Thoracic aorta (tissue), 2 donors: Measurements from ENCODE around the gene LMBR1. TPM values are rescaled to one million over a fixed set of nuclear protein-coding genes. Genes with fewer than 3 reads are reported as not detected.

Experiments
- ATAC-seq: fragments of 150-250 bp; one replicate; pipeline ENCODE4 v1.8.0; 2017; ENCODE audit warnings: low read depth; ENCODE audit not compliant: insufficient number of reproducible peaks, low FRiP score
- DNase-seq: peaks from one replicate; pipeline ENCODE4 v3.0.0-alpha.2; 2020; ENCODE audit warnings: low spot score
- H3K27ac ChIP-seq, 2 donors: fragments of 200-600 bp; sonication (generic); 1 replicate in 1 of 2; 2 replicates in 1 of 2; pipeline ENCODE4 v1.5.1; 2016; ENCODE audit warnings: mild to moderate bottlenecking in 2 of 2, moderate library complexity in 2 of 2
- H3K27me3 ChIP-seq: fragments of 200-600 bp; sonication (generic); replicated peaks from 2 replicates; pipeline ENCODE4 v1.6.0; 2016; ENCODE audit warnings: mild to moderate bottlenecking; ENCODE audit not compliant: insufficient read depth
- H3K36me3 ChIP-seq: fragments of 200-600 bp; sonication (generic); one replicate; pipeline ENCODE4 v1.5.1; 2016
- H3K4me1 ChIP-seq, 2 donors: fragments of 200-600 bp; sonication (generic); 1 replicate in 1 of 2; 2 replicates in 1 of 2; pipeline versions ENCODE4 v1.5.1 to v1.6.0; 2016; ENCODE audit warnings: low read depth in 2 of 2, mild to moderate bottlenecking in 1 of 2; ENCODE audit not compliant: control insufficient read depth in 1 of 2
- H3K4me3 ChIP-seq: fragments of 200-600 bp; sonication (generic); 2 replicates; pipeline ENCODE4 v1.5.1; 2016; ENCODE audit warnings: mild to moderate bottlenecking
- H3K9me3 ChIP-seq: fragments of 200-600 bp; sonication (generic); 2 replicates; pipeline ENCODE4 v1.5.1; 2016
- total RNA-seq, 2 donors: library from RNA; depleted of rRNA; stranded (reverse); fragments of >200 nt; gene quantifications; one replicate each; pipeline versions ENCODE4 v1.1.0 to v1.2.3, GENCODE V29; 2016
- TF ChIP-seq, protein P1 (sequence below): fragments of 200-600 bp; sonication (generic); IDR thresholded peaks from one replicate; pipeline ENCODE4 v1.5.1; 2019; ENCODE audit warnings: antibody characterized with exemption

LMBR1 gene
- total RNA-seq, 2 donors from 2014 or later: 54.3 to 56.6 TPM

DNA sequence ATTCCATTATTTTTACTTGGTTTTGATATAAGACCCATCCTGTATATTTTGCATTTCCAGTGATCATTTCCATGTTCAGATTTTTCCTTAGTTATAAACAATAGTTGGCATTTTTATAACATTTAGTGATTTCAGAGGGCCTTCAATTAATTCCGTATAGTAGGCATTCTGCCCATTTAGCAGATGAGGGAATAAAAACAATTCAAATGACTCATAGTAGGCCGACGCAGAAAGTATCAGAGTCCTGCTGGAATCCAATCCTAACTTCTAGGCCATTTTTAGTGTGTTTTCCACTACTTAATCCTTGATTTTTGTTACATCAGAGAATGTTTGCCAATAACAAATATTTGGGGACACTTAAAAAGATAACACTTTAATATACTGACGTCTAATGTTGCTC lies 237.0 kb downstream of the LMBR1 start:
- TF ChIP-seq, protein P1, sequence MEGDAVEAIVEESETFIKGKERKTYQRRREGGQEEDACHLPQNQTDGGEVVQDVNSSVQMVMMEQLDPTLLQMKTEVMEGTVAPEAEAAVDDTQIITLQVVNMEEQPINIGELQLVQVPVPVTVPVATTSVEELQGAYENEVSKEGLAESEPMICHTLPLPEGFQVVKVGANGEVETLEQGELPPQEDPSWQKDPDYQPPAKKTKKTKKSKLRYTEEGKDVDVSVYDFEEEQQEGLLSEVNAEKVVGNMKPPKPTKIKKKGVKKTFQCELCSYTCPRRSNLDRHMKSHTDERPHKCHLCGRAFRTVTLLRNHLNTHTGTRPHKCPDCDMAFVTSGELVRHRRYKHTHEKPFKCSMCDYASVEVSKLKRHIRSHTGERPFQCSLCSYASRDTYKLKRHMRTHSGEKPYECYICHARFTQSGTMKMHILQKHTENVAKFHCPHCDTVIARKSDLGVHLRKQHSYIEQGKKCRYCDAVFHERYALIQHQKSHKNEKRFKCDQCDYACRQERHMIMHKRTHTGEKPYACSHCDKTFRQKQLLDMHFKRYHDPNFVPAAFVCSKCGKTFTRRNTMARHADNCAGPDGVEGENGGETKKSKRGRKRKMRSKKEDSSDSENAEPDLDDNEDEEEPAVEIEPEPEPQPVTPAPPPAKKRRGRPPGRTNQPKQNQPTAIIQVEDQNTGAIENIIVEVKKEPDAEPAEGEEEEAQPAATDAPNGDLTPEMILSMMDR: no peak
- Histone ChIP-seq H3K4me3 (no peak overlapping the region), H3K4me1 (no peaks in the 10 kb centered on the region), H3K9me3 (no peaks in the 10 kb centered on the region), H3K27ac (no peak overlapping the region), H3K36me3 (no peaks in the 10 kb centered on the region), H3K27me3 (no peaks in the 10 kb centered on the region)
- ATAC-seq (no peak), DNase-seq (no peak)

DNA sequence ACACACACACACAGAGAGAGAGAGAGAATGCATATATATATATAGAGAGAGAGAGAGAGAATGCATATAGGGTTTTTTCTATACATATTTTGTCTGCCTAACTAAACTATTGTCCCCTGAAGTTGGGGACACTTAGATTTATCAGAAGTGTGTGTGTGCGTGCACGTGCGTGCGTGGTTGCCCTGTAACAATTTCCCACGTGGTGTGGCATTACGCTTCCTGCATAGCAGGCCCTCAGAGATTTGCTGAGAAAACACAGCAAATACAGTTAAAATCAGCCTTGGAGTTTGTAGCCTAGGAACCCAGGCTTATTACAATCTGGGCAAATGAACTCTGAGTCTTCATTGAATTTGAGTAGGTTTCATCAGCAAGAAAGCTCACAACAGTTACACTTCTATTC lies 237.7 kb downstream of the LMBR1 start:
- Histone ChIP-seq H3K4me3 (no peak overlapping the region), H3K36me3 (no peaks in the 10 kb centered on the region), H3K27me3 (no peaks in the 10 kb centered on the region), H3K27ac (no peak overlapping the region), H3K4me1 (no peaks in the 10 kb centered on the region), H3K9me3 (no peaks in the 10 kb centered on the region)
- TF ChIP-seq, protein P1: no peak
- DNase-seq: no peak
- no peak for ATAC-seq

DNA sequence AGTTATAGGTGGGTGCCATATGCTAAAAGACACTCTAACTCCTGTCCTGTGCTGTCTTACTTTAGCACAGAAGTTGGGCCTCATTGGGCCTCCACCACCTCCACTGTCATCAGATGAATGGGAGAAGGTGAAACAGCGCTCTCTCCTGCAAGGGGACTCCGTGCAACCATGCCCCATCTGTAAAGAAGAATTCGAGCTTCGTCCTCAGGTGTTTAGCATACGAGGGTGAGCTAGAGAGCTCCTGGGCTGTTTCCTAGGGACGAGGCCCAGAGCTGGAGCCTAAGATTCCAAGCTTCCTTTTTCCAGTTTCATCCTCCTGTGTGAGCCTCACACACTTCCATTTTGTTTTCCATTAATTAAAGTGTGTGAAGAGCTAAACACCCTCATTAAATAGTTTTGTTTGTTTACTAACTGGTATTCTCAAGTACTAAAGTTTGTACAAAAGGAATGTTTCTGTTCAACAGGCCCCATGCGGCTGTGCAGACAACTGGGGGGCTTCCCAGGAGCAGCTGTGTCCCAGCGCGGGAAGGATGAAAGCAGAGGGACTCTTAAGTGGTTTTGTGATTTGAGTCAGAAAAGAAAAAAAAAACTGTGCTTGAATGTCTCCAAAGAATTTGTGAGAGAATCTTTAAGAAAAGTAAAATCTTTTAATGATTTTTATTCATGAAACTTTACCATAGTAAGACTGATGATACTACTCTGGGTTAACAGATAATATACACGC lies 238.3 kb downstream of the LMBR1 start:
- Histone ChIP-seq H3K36me3 (no peaks in the 10 kb centered on the region), H3K9me3 (no peaks in the 10 kb centered on the region), H3K4me1 (no peaks in the 10 kb centered on the region), H3K27ac (no peak overlapping the region), H3K4me3 (no peak overlapping the region), H3K27me3 (no peaks in the 10 kb centered on the region)
- DNase-seq (no peak), ATAC-seq (no peak)
- TF ChIP-seq, protein P1: no peak

- Histone ChIP-seq H3K4me3 (no peak overlapping the region), H3K36me3 (no peaks in the 10 kb centered on the region), H3K27ac (no peak overlapping the region), H3K9me3 (no peaks in the 10 kb centered on the region), H3K27me3 (no peaks in the 10 kb centered on the region), H3K4me1 (no peaks in the 10 kb centered on the region)
- DNase-seq (no peak), ATAC-seq (no peak)
- TF ChIP-seq, protein P1: no peak
These were observed 240.0 kb downstream of the LMBR1 start for GRCh38 chr7:156652886-156653568.

DNA sequence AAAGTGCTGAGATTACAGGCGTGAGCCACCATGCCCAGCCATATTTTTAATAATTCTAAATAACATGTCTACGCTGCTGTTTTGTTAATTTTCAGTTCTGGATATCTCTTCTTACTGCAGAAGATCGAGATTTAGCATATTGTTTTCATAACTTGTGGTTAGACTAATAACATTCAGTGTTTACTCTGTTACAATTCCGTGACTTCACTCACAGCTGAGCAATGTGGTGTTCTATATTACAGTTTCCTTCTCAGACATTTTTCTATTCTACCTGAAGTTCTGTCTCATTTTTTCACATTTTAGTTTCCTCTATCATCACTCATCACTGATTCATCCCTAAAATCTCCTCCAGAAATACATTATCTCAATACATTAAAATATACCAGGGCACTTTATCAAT lies 241.5 kb downstream of the LMBR1 start:
- Histone ChIP-seq H3K27ac (no peak overlapping the region), H3K27me3 (no peaks in the 10 kb centered on the region), H3K4me3 (no peak overlapping the region), H3K9me3 (no peaks in the 10 kb centered on the region), H3K36me3 (no peaks in the 10 kb centered on the region), H3K4me1 (no peaks in the 10 kb centered on the region)
- ATAC-seq (no peak), DNase-seq (no peak)
- TF ChIP-seq, protein P1: no peak
